ENCODE results near the gene BTAF1. TPM values are rescaled to one million over a fixed set of nuclear protein-coding genes. Genes with fewer than 3 reads are reported as not detected.

BTAF1 gene
- total RNA-seq, 1 experiment from 2014 or later, result 42.5 TPM

DNA sequence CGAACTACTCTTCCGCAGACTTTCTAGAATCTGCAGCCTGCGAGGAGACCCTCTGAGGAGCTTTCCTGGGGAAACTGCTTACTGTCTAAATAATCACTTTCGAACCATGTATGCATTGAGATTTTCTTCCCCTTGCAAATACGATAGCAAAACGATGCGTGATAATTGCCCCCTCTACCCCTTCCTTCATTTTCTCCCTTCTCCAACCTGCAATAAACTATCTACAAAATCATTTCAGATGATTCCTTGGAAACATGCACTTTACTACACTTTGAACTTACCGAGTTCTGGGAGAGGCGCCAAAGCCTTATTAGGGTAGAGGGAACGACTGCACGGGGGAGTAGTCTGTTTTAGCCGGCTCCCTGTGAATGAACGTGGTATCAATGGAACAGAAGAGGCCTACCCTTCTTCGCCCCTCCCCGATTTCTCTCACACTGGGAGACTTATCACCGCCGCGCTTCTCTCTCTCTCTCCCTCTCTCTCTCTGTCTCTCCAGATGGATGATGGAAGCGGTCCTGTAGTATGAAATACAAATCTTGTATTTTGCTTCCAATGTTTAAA lies 14.4 kb upstream of the BTAF1 start, which contains the start of gene FGFBP3 (continued):
- TF ChIP-seq, protein P1, sequence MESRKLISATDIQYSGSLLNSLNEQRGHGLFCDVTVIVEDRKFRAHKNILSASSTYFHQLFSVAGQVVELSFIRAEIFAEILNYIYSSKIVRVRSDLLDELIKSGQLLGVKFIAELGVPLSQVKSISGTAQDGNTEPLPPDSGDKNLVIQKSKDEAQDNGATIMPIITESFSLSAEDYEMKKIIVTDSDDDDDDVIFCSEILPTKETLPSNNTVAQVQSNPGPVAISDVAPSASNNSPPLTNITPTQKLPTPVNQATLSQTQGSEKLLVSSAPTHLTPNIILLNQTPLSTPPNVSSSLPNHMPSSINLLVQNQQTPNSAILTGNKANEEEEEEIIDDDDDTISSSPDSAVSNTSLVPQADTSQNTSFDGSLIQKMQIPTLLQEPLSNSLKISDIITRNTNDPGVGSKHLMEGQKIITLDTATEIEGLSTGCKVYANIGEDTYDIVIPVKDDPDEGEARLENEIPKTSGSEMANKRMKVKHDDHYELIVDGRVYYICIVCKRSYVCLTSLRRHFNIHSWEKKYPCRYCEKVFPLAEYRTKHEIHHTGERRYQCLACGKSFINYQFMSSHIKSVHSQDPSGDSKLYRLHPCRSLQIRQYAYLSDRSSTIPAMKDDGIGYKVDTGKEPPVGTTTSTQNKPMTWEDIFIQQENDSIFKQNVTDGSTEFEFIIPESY (IDR thresholded peaks at IDR 0.05; ENCODE audit: extremely low read depth, insufficient replicate concordance, low read length), result no peak
- 0 out of 2 replicates have a peak, but pooled peaks have one; percentile 35 for TF ChIP-seq SRF (IDR thresholded peaks at IDR 0.05; ENCODE audit: low read depth)
- no peak for TF ChIP-seq ELF1 (IDR thresholded peaks at IDR 0.05; ENCODE audit: borderline replicate concordance, low read depth)
- TF ChIP-seq ZNF274 (IDR thresholded peaks at IDR 0.05; ENCODE audit: low read depth, low read length), result no peak
- no peak for TF ChIP-seq ZFX (IDR thresholded peaks at IDR 0.05)
- no peak for TF ChIP-seq YY1 (IDR thresholded peaks at IDR 0.05; ENCODE audit: extremely low read depth, insufficient replicate concordance, low read depth, low read length)

DNA sequence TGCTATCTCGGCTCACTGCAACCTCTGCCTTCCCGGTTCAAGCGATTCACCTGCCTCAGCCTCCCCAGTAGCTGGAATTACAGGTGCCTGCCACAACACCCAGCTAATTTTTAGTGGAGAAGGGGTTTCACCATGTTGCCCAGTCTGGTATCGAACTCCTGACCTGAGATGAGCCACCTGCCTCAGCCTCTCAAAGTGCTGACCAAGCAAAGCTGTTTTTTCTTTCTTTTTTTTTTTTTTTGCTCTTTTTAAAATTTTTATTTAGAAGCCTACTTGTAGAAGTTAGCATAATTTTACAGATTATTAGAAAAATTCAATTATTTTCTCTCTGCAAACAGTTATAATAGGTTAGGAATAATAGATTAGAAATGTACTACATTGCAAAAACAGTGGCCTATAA lies 13.1 kb upstream of the BTAF1 start:
- CTCF ChIA-PET, result interaction anchor here (0.8 to 1.3 kb wide), 3 partner anchors 152 to 614 kb away, joined by 3 to 9 read pairs (median 3); no protein-coding TSS in a partner anchor
- H3K36me3 ChIP-seq (ENCODE audit: control insufficient read depth in 1 of 2, insufficient read depth in 2 of 2, low read length in 2 of 2), result no peaks in the 10 kb centered on the region
- no peak overlapping the region for H3K4me3 ChIP-seq (replicated peaks in 1 of 2; ENCODE audit: low read depth in 1 of 2, low read length in 2 of 2)
- H3K79me2 ChIP-seq (ENCODE audit: insufficient read depth, low read length), result no peaks in the 10 kb centered on the region
- no peak overlapping the region for H3K9ac ChIP-seq (ENCODE audit: low read length)
- BruUV-seq (replicated peaks), result no TSS peak
- DNase-seq (ENCODE audit: low read depth, low spot score) (no peak), ATAC-seq (no peak)
- no peaks in the 10 kb centered on the region for H3K27me3 ChIP-seq (ENCODE audit: insufficient read depth, low read length)
- RAD21 ChIA-PET (ENCODE audit: low non-redundant PET in 1 of 2, low total read pairs in 2 of 2, uncharacterized antibody in 2 of 2, unreplicated experiment in 2 of 2), result interaction anchor here in 1 of 2 experiments (0.7 kb wide), 1 partner anchor 152 kb away, joined by 3 read pairs; no protein-coding TSS in a partner anchor
- H4K20me1 ChIP-seq (ENCODE audit: insufficient read depth), result no peaks in the 10 kb centered on the region
- H3K9me3 ChIP-seq (ENCODE audit: control insufficient read depth in 1 of 2, insufficient read depth in 1 of 2, low read depth in 1 of 2, low read length in 2 of 2), result no peaks in the 10 kb centered on the region
- intact Hi-C loops (cut with micrococcal nuclease), result loop anchor here (5.0 to 10.0 kb wide), 7 partner anchors 268 to 1158 kb away; no protein-coding TSS in a partner anchor
- no peaks in the 10 kb centered on the region for H3K9me2 ChIP-seq (ENCODE audit: insufficient read depth)
- peaks cover 8 to 23% of the 10 kb centered on the region in 2 experiments; a peak in 3 of 4 replicates for H3K4me1 ChIP-seq (ENCODE audit: control insufficient read depth in 1 of 2, insufficient read depth in 2 of 2, low read length in 2 of 2)
- TF ChIP-seq EZH2 (IDR thresholded peaks at IDR 0.05) (no peak), RAD21 (IDR thresholded peaks at IDR 0.05; ENCODE audit: low read depth) (no peak), CBX3 (IDR thresholded peaks at IDR 0.05; ENCODE audit: low read depth) (no peak), ZNF274 (IDR thresholded peaks at IDR 0.05; ENCODE audit: low read depth, low read length) (no peak), ZFX (IDR thresholded peaks at IDR 0.05) (no peak), SRF (IDR thresholded peaks at IDR 0.05; ENCODE audit: low read depth) (no peak), EGR1 (IDR thresholded peaks at IDR 0.05; ENCODE audit: low read depth) (no peak)
- TF ChIP-seq, protein P1 (IDR thresholded peaks at IDR 0.05; ENCODE audit: extremely low read depth, insufficient replicate concordance, low read length), result no peak
- H2AFZ ChIP-seq (ENCODE audit: low read depth, low read length, poor library complexity, severe bottlenecking), result no peak overlapping the region
- no peak overlapping the region for H3K27ac ChIP-seq (ENCODE audit: low read depth, low read length)
- POLR2A ChIA-PET, result no interaction called here
- H3K4me2 ChIP-seq (ENCODE audit: low read length), result peak overlapping the region; percentile 100
